Erythroblast (primary cell): ENCODE data around the gene HOXD11.

Experiments
- GATA1 ChIP-seq: IDR thresholded peaks from 2 replicates; pipeline ENCODE4 v1.6.1; 2011; ENCODE audit warnings: low read depth, mild to moderate bottlenecking, control low read depth, low read length, moderate library complexity
- POLR2A ChIP-seq: IDR thresholded peaks from 2 replicates; pipeline ENCODE4 v1.6.1; 2011; ENCODE audit warnings: mild to moderate bottlenecking, low read length

DNA sequence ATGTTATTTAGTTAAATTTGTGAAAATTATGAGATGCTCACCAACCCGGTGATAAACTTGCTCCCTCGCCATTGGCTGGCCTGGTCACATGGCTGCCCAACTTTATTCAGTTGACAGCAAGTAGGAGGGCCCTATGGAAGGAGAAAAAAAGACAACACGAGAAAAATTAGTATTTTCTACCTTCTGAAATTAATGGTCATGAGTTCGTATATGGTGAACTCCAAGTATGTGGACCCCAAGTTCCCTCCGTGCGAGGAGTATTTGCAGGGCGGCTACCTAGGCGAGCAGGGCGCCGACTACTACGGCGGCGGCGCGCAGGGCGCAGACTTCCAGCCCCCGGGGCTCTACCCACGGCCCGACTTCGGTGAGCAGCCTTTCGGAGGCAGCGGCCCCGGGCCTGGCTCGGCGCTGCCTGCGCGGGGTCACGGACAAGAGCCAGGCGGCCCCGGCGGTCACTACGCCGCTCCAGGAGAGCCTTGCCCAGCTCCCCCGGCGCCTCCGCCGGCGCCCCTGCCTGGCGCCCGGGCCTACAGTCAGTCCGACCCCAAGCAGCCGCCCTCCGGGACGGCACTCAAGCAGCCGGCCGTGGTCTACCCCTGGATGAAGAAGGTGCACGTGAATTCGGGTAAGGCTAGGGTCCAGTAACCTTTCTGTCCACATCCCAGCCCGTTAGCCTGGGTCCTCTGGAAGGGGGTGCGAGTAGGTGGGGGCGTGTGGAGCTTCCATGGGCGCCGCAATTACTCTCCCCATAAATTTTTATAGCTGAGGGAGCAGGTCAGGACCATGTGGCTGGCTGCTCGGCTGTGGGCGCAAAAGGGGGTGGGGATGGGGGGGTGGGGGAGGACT is 44.6 kb downstream of the HOXD11 start, which contains the start of gene HOXD4:
- TF ChIP-seq POLR2A (no peak), GATA1 (no peak)
